ENCODE data around the gene CCDC7. TPM values are rescaled to one million over a fixed set of nuclear protein-coding genes. Genes with fewer than 3 reads are reported as not detected.

Gene CCDC7
- total RNA-seq, 1 donor from 2014 or later: 2.3 TPM

DNA sequence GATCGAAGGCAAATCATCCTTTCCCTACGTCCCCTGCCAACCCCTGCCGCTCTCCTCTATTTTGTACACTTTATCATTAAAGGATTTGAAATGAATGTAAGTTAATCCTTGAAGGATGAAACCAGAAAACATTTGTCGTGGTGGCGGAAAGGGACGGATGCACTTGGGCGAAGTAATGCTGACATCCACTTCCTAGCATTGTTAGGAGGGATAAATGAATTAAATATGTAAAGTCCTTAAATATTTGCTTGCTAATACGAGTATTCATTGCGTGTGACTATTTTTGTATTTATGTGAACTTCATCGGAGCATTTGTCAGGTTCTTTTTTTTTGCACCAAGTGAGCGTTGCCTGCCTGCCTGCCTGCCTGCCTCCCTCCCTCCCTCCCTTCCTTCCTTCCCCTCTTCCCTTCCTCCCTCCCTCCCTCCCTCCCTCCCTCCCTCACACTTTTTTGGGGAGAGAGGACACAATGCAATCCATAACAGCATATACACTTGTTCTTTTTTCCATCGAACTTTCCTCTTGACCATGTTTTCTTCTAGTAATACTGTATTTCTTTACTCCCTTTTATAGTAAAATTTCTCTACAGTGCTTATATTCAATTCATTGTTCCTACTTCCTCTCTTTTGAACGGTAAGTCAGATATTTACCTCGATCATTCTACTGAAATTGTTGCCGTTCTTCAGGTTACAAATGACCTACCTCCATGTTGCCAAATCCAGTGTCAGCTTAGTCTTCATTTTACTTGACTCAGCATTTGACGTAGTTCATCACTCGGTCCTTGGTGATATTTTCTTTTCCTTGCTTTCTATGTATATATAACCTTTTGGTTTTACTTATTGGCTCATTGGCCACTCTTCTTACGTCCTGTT lies 831 bp downstream of the CCDC7 start:
- Histone ChIP-seq H3K4me2 (ENCODE audit: low read length) (peak overlapping the region; percentile 89), H3K27me3 (ENCODE audit: insufficient read depth, low read length) (no peaks in the 10 kb centered on the region), H4K20me1 (ENCODE audit: insufficient read depth, low read length) (no peaks in the 10 kb centered on the region), H3K9ac (ENCODE audit: low read length) (peak overlapping the region; percentile 94), H3K4me3 (ENCODE audit: insufficient read depth, low read depth, low read length) (peak overlapping the region; percentile 77), H3K4me1 (ENCODE audit: insufficient read depth, low read length) (peaks cover 6% of the 10 kb centered on the region), H3K9me3 (ENCODE audit: insufficient read depth, low read depth, low read length) (no peaks in the 10 kb centered on the region), H3K79me2 (ENCODE audit: insufficient read depth, low read length) (peaks cover 12% of the 10 kb centered on the region), H2AFZ (ENCODE audit: low read depth, low read length) (peak overlapping the region; percentile 90), H3K27ac (ENCODE audit: low read depth, low read length) (peak overlapping the region; percentile 95), H3K36me3 (ENCODE audit: insufficient read depth, low read length) (no peaks in the 10 kb centered on the region)
- H3K36me3 Mint-ChIP-seq (ENCODE audit: low read depth, unreplicated experiment): peaks cover 2% of the 10 kb centered on the region
- TF ChIP-seq, protein P1, sequence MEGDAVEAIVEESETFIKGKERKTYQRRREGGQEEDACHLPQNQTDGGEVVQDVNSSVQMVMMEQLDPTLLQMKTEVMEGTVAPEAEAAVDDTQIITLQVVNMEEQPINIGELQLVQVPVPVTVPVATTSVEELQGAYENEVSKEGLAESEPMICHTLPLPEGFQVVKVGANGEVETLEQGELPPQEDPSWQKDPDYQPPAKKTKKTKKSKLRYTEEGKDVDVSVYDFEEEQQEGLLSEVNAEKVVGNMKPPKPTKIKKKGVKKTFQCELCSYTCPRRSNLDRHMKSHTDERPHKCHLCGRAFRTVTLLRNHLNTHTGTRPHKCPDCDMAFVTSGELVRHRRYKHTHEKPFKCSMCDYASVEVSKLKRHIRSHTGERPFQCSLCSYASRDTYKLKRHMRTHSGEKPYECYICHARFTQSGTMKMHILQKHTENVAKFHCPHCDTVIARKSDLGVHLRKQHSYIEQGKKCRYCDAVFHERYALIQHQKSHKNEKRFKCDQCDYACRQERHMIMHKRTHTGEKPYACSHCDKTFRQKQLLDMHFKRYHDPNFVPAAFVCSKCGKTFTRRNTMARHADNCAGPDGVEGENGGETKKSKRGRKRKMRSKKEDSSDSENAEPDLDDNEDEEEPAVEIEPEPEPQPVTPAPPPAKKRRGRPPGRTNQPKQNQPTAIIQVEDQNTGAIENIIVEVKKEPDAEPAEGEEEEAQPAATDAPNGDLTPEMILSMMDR (IDR thresholded peaks at IDR 0.05; ENCODE audit: insufficient read depth, low read depth, low read length): no peak
- TF ChIP-seq EZH2 (IDR thresholded peaks at IDR 0.05; ENCODE audit: insufficient read depth, low read length): no peak
- no peak for FAIRE-seq
- no peaks in the 10 kb centered on the region for H3K9me3 Mint-ChIP-seq (ENCODE audit: unreplicated experiment)
- H3K27me3 Mint-ChIP-seq (ENCODE audit: low read depth, unreplicated experiment): no peaks in the 10 kb centered on the region
- H3K4me3 Mint-ChIP-seq (ENCODE audit: unreplicated experiment): peak overlapping the region; percentile 93
- peak; percentile 17 for DNase-seq (ENCODE audit: low read depth)
- no peaks in the 10 kb centered on the region for H3K4me1 Mint-ChIP-seq (ENCODE audit: low read depth, unreplicated experiment)
- peak overlapping the region; percentile 92 for H3K27ac Mint-ChIP-seq (ENCODE audit: unreplicated experiment)

DNA sequence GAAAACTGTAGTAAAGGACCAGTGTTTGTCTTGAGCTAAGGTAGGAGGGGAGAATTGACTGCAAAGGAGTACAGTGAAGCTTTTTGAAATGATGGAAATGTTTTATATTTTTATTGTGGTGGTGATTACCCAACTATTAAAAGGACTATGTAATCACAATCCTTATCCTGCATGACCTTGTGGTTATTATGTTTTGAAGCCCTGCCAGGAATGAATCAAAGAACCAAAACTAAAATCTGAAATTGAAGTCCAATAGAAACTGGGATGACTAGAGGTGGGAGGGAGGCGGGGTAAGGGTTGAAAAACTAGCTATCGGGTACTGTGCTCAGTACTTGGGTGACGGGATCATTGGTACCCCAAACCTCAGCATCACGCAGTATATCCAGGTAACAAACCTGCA lies 8.2 kb downstream of the CCDC7 start:
- Mint-ChIP-seq H3K27me3 (ENCODE audit: low read depth, unreplicated experiment) (no peaks in the 10 kb centered on the region), H3K36me3 (ENCODE audit: low read depth, unreplicated experiment) (peaks cover 2% of the 10 kb centered on the region), H3K9me3 (ENCODE audit: unreplicated experiment) (no peaks in the 10 kb centered on the region), H3K4me3 (ENCODE audit: unreplicated experiment) (no peak overlapping the region), H3K27ac (ENCODE audit: unreplicated experiment) (no peak overlapping the region), H3K4me1 (ENCODE audit: low read depth, unreplicated experiment) (no peaks in the 10 kb centered on the region)
- H4K20me1 ChIP-seq (ENCODE audit: insufficient read depth, low read length): no peaks in the 10 kb centered on the region
- no peak for FAIRE-seq
- TF ChIP-seq, protein P1 (IDR thresholded peaks at IDR 0.05; ENCODE audit: insufficient read depth, low read depth, low read length): no peak
- H3K9ac ChIP-seq (ENCODE audit: low read length): no peak overlapping the region
- no peak overlapping the region for H3K27ac ChIP-seq (ENCODE audit: low read depth, low read length)
- no peaks in the 10 kb centered on the region for H3K27me3 ChIP-seq (ENCODE audit: insufficient read depth, low read length)
- H3K36me3 ChIP-seq (ENCODE audit: insufficient read depth, low read length): no peaks in the 10 kb centered on the region
- no peak for DNase-seq (ENCODE audit: low read depth)
- no peak overlapping the region for H2AFZ ChIP-seq (ENCODE audit: low read depth, low read length)
- H3K4me3 ChIP-seq (ENCODE audit: insufficient read depth, low read depth, low read length): no peak overlapping the region
- no peak overlapping the region for H3K4me2 ChIP-seq (ENCODE audit: low read length)
- no peaks in the 10 kb centered on the region for H3K79me2 ChIP-seq (ENCODE audit: insufficient read depth, low read length)
- no peaks in the 10 kb centered on the region for H3K9me3 ChIP-seq (ENCODE audit: insufficient read depth, low read depth, low read length)
- no peaks in the 10 kb centered on the region for H3K4me1 ChIP-seq (ENCODE audit: insufficient read depth, low read length)
